Central memory CD8-positive, alpha-beta T cell (primary cell): Measurements from ENCODE around the gene SCD.

Source experiments
- ATAC-seq: fragments of 150-1000 bp; cut with Tn5 transposase; replicated peaks from 2 replicates; pipeline ENCODE4 v1.10.0; 2022; ENCODE audit warnings: mild to moderate bottlenecking, moderate FRiP score, moderate number of reproducible peaks; ENCODE audit not compliant: poor library complexity, severe bottlenecking; ENCODE audit errors: extremely low read depth
- DNase-seq, 2 donors: peaks; one replicate each; pipeline ENCODE4 v3.0.0; 2021; ENCODE audit warnings: low spot score in 2 of 2
- H3K27ac Mint-ChIP-seq: one replicate; pipeline ENCODE4 v1.8.0; 2022; ENCODE audit warnings: low read depth, mild to moderate bottlenecking, moderate library complexity, mixed read lengths
- H3K27me3 Mint-ChIP-seq: one replicate; pipeline ENCODE4 v1.8.0; 2022; ENCODE audit warnings: mixed read lengths
- H3K36me3 Mint-ChIP-seq: one replicate; pipeline ENCODE4 v1.8.0; 2022; ENCODE audit warnings: mild to moderate bottlenecking, moderate library complexity, mixed read lengths; ENCODE audit not compliant: insufficient read depth
- H3K4me1 Mint-ChIP-seq: one replicate; pipeline ENCODE4 v1.8.0; 2022; ENCODE audit warnings: mixed read lengths
- H3K4me3 Mint-ChIP-seq: one replicate; pipeline ENCODE4 v1.8.0; 2022; ENCODE audit warnings: mild to moderate bottlenecking, moderate library complexity, mixed read lengths
- H3K9me3 Mint-ChIP-seq: one replicate; pipeline ENCODE4 v1.8.0; 2022; ENCODE audit warnings: mixed read lengths

Gene SCD

GRCh38 chr10:100344241-100344788, 2.7 kb upstream of the SCD start:
- H3K36me3 Mint-ChIP-seq: peaks cover 3% of the 10 kb centered on the region
- peaks cover 21% of the 10 kb centered on the region for H3K4me1 Mint-ChIP-seq
- H3K4me3 Mint-ChIP-seq: no peak overlapping the region
- ATAC-seq (no peak), DNase-seq (no peak)
- H3K27ac Mint-ChIP-seq: peak overlapping the region; percentile 9
- no peaks in the 10 kb centered on the region for H3K27me3 Mint-ChIP-seq
- no peaks in the 10 kb centered on the region for H3K9me3 Mint-ChIP-seq

GRCh38 chr10:100345570-100346330, 1.3 kb upstream of the SCD start:
- H3K4me3 Mint-ChIP-seq: peak overlapping the region; percentile 75
- DNase-seq: no peak
- H3K36me3 Mint-ChIP-seq: peaks cover 3% of the 10 kb centered on the region
- peak overlapping the region; percentile 38 for H3K27ac Mint-ChIP-seq
- ATAC-seq: no peak
- H3K4me1 Mint-ChIP-seq: peaks cover 29% of the 10 kb centered on the region
- no peaks in the 10 kb centered on the region for H3K27me3 Mint-ChIP-seq
- no peaks in the 10 kb centered on the region for H3K9me3 Mint-ChIP-seq

- Mint-ChIP-seq H3K4me1 (peaks cover 32% of the 10 kb centered on the region), H3K27me3 (no peaks in the 10 kb centered on the region), H3K27ac (peak overlapping the region; percentile 38), H3K36me3 (peaks cover 3% of the 10 kb centered on the region), H3K9me3 (no peaks in the 10 kb centered on the region), H3K4me3 (peak overlapping the region; percentile 75)
- peak in 1 of 2 donors; percentile 21 for DNase-seq
- peak; percentile 69 for ATAC-seq
Observed at GRCh38 chr10:100346351-100346764, 675 bp upstream of the SCD start.

DNA sequence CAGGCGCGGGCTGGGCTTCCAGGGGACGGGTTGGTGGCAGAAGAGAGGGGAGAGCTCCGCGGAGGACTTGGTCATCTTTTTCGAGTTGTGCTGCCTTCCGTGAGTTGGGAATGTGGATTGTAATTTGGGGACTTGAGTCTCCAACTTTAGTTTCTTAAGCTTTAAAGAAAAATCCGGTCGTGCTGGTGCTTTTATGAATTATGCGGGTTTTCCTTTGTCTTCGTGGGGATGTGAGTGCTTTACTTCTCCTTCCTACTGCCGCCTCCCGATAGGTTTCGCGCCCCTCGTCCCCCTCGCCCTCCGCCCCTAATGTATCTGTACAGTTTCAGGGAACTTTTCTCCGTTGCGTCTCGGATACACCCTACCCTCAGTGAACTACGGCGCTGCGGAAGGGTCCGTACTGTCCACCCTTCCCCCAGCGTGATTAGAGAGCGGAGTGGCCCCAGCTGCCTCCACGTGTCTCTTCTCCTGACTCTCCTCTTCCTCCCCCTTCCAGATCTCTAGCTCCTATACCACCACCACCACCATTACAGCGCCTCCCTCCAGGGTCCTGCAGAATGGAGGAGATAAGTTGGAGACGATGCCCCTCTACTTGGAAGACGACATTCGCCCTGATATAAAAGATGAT, 649 bp downstream of the SCD start:
- H3K9me3 Mint-ChIP-seq: no peaks in the 10 kb centered on the region
- H3K4me1 Mint-ChIP-seq: peaks cover 32% of the 10 kb centered on the region
- H3K4me3 Mint-ChIP-seq: peak overlapping the region; percentile 75
- peaks cover 10% of the 10 kb centered on the region for H3K36me3 Mint-ChIP-seq
- no peaks in the 10 kb centered on the region for H3K27me3 Mint-ChIP-seq
- DNase-seq: no peak
- peak overlapping the region; percentile 3 for H3K27ac Mint-ChIP-seq
- ATAC-seq: peak; percentile 4

- Mint-ChIP-seq H3K27ac (peak overlapping the region; percentile 3), H3K4me3 (peak overlapping the region; percentile 75), H3K36me3 (peaks cover 10% of the 10 kb centered on the region), H3K9me3 (no peaks in the 10 kb centered on the region), H3K4me1 (peaks cover 32% of the 10 kb centered on the region), H3K27me3 (no peaks in the 10 kb centered on the region)
- ATAC-seq (no peak), DNase-seq (no peak)
Observed at GRCh38 chr10:100348389-100348927, 1.4 kb downstream of the SCD start.

DNA sequence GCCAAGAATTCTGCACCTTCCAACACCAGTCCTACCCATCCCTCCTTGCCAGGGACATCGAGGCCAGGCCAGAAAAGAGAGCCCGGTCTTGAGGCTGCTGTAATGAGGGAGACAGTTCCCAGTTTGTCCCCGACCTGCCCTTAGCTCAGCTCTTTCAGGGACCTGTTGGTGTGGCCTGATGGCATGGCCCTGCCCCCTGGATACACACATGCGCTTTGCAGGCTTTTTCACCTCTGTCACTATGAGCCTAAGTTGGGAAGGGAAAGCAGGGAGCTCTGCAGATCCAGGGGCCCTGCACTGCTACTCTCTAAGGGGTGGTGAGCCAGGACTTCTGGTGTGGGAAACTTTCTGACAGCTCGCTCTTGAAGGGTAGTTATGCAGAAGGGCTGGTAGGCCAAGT, 2.1 kb downstream of the SCD start:
- no peak for ATAC-seq
- Mint-ChIP-seq H3K4me3 (no peak overlapping the region), H3K27me3 (no peaks in the 10 kb centered on the region), H3K9me3 (no peaks in the 10 kb centered on the region), H3K36me3 (peaks cover 10% of the 10 kb centered on the region), H3K27ac (no peak overlapping the region), H3K4me1 (peaks cover 32% of the 10 kb centered on the region)
- DNase-seq: no peak

GRCh38 chr10:100349672-100350071, 2.6 kb downstream of the SCD start:
- Mint-ChIP-seq H3K27me3 (no peaks in the 10 kb centered on the region), H3K27ac (no peak overlapping the region), H3K9me3 (no peaks in the 10 kb centered on the region), H3K4me1 (peaks cover 32% of the 10 kb centered on the region), H3K36me3 (peaks cover 10% of the 10 kb centered on the region), H3K4me3 (no peak overlapping the region)
- no peak for ATAC-seq
- DNase-seq: no peak

DNA sequence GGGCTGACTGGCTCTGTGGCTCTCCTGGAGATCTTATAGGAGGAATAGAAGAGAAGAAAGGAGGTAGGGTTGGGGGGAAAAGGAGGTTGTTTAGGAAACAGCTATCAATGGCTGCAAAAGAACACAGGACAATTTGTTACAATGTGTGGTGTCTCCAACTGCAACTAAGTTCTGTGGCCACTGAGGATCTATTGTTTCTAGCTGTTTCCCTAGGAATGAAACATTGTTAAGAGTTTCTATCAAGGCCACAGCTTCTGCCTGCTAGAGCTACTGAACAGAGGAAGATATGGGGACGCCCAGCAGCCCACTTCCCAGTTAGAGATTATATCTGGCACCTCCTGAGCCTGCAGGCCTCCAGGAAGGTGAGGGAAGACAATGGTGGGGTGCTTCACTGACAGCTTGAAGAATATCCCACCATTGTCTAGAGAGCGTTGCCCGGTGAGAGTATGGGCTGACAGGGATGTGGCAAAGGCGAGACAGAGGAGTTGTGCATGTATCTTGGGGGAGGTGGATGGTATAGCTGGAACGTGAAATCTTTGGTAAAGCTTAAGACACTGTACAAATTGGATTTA, 4.0 kb downstream of the SCD start:
- Mint-ChIP-seq H3K9me3 (no peaks in the 10 kb centered on the region), H3K36me3 (peaks cover 10% of the 10 kb centered on the region), H3K27me3 (no peaks in the 10 kb centered on the region), H3K27ac (no peak overlapping the region), H3K4me3 (no peak overlapping the region), H3K4me1 (peaks cover 27% of the 10 kb centered on the region)
- no peak for ATAC-seq
- DNase-seq: no peak

DNA sequence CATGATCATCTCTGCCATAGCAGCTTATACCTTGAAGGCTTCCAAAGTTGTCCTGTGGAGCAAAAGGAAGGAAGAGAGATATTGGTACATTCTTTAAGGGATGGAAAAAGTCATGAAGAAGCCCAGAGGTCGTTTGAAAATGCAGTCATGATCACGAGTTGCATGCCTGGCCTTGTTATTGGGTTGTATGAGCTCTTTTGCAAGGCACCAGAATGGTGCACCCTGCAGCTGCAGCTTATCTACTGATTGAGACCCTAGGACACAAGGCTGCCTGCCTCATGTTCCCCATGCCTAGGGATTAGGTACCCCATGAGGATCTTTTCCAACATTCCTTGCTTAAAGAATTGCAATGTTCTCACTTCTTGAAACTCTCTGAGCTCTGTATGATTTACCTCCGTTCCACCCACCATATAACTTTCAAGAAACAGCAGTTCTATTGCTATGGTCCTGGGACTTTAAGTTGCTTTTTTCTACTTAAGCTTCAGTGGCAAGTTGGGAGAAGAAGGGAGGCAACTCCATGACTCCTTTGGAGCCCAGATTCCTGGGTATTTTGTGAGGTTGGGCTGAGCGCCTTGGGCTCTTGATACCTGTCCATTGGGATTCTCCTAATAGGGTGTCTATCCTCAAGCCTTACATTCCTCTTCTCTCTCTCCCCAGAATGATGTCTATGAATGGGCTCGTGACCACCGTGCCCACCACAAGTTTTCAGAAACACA, 6.9 kb downstream of the SCD start:
- Mint-ChIP-seq H3K4me1 (peaks cover 14% of the 10 kb centered on the region), H3K27ac (no peak overlapping the region), H3K4me3 (no peak overlapping the region), H3K36me3 (peaks cover 6% of the 10 kb centered on the region), H3K27me3 (no peaks in the 10 kb centered on the region), H3K9me3 (no peaks in the 10 kb centered on the region)
- ATAC-seq: no peak
- DNase-seq: no peak

DNA sequence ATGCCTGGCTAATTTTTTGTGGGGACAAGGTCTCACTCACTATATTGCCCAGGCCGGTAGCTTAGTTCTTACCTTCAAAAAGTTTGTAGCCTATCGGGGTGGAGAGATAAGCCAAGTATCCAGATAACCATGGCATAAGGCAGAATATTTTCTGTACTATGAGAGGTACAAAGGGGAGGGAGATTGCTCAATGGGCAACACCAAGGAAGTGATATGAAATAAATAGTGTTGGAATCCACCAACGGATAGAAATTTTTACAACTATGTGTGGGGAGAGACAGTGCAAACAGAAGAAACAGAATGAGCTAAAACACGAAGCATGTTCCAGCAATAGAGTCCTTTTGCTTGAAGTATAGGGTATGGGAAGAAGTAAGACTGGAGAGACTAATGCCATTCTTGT, 8.1 kb downstream of the SCD start:
- ATAC-seq: no peak
- H3K27me3 Mint-ChIP-seq: no peaks in the 10 kb centered on the region
- H3K4me1 Mint-ChIP-seq: peaks cover 7% of the 10 kb centered on the region
- DNase-seq: no peak
- no peak overlapping the region for H3K4me3 Mint-ChIP-seq
- H3K9me3 Mint-ChIP-seq: no peaks in the 10 kb centered on the region
- H3K36me3 Mint-ChIP-seq: peaks cover 6% of the 10 kb centered on the region
- H3K27ac Mint-ChIP-seq: no peak overlapping the region

GRCh38 chr10:100356067-100357017, 9.3 kb downstream of the SCD start:
- Mint-ChIP-seq H3K9me3 (no peaks in the 10 kb centered on the region), H3K4me1 (no peaks in the 10 kb centered on the region), H3K27me3 (no peaks in the 10 kb centered on the region), H3K27ac (no peak overlapping the region), H3K4me3 (no peak overlapping the region), H3K36me3 (peaks cover 6% of the 10 kb centered on the region)
- ATAC-seq (no peak), DNase-seq (no peak)
